Measurements from ENCODE around the gene RAB28.

The RAB28 gene

DNA sequence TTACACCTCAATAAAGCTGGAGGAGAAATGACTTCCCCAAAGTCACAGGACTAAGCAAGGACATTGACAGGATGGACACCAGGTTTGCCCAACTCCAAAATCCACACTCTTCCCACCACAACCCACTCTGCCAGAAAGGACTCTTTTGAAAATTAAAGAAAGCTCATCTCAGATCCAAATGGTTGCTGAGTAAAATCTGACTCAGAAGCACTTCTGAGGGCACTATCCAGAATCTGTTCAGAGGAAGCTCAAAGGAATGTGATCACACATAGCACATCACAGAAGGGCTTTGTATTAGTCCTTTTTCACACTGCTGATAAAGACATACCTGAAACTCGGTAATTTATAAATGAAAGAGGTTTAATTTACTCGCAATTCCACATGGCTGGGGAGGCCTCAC is 155.5 kb downstream of the RAB28 start:
- Histone ChIP-seq H3K4me1 (ENCODE audit: insufficient read depth, low read length) (peaks cover 12% of the 10 kb centered on the region), H3K4me3 (ENCODE audit: low read depth in 1 of 2, low read length in 2 of 2) (no peak overlapping the region), H3K27ac (ENCODE audit: low read depth, low read length) (no peak overlapping the region), H3K27me3 (ENCODE audit: control insufficient read depth in 1 of 2, insufficient read depth in 2 of 2, low read length in 2 of 2) (no peaks in the 10 kb centered on the region), H3K9ac (ENCODE audit: low read length) (no peak overlapping the region), H3K36me3 (ENCODE audit: insufficient read depth, low read length) (no peaks in the 10 kb centered on the region), H3K9me3 (ENCODE audit: low read length) (no peaks in the 10 kb centered on the region)

DNA sequence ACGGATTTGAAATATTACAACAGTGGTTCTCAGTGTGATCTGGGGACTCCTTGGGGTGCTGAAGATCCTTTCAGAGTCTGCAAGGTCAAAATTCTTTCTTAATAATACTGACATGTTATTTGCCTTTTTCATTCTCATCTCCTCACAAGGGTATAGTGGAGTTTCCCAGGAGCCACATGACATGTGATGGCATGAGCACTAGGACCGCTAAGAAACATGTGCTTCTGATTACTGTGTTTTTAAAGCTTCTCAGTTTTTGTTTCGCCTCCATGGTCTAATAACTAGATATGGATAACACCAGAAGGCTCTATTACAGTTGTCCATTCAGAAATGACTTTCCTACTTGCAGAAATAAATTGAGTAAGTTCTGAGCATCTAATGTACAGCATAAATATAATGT is 156.1 kb downstream of the RAB28 start:
- Histone ChIP-seq H3K27me3 (ENCODE audit: control insufficient read depth in 1 of 2, insufficient read depth in 2 of 2, low read length in 2 of 2) (no peaks in the 10 kb centered on the region), H3K9me3 (ENCODE audit: low read length) (no peaks in the 10 kb centered on the region), H3K9ac (ENCODE audit: low read length) (no peak overlapping the region), H3K27ac (ENCODE audit: low read depth, low read length) (no peak overlapping the region), H3K36me3 (ENCODE audit: insufficient read depth, low read length) (no peaks in the 10 kb centered on the region), H3K4me1 (ENCODE audit: insufficient read depth, low read length) (peaks cover 12% of the 10 kb centered on the region), H3K4me3 (ENCODE audit: low read depth in 1 of 2, low read length in 2 of 2) (no peak overlapping the region)

DNA sequence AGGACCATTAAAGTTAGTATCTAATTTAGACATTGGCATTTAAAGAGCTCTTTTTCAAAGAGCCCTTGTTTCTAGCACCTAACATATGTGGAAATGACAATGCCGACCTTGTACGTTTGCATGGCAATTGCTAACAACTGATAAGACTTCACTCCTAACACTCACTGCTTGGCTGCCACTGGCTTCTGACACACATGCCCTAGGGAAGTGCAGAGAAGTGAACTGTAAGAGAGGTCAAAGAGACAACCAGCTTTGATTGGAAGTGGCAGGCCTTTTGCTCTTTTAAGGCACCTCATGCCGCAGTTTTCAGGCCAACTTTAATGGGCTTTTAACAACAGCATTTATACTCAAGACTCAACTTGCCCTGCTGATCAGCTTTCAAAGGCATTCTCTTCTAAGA is 158.4 kb downstream of the RAB28 start:
- H3K27ac ChIP-seq (ENCODE audit: low read depth, low read length): no peak overlapping the region
- H3K9ac ChIP-seq (ENCODE audit: low read length): no peak overlapping the region
- H3K27me3 ChIP-seq (ENCODE audit: control insufficient read depth in 1 of 2, insufficient read depth in 2 of 2, low read length in 2 of 2): no peaks in the 10 kb centered on the region
- H3K9me3 ChIP-seq (ENCODE audit: low read length): no peaks in the 10 kb centered on the region
- no peak overlapping the region for H3K4me3 ChIP-seq (ENCODE audit: low read depth in 1 of 2, low read length in 2 of 2)
- H3K4me1 ChIP-seq (ENCODE audit: insufficient read depth, low read length): peaks cover 19% of the 10 kb centered on the region
- H3K36me3 ChIP-seq (ENCODE audit: insufficient read depth, low read length): no peaks in the 10 kb centered on the region

DNA sequence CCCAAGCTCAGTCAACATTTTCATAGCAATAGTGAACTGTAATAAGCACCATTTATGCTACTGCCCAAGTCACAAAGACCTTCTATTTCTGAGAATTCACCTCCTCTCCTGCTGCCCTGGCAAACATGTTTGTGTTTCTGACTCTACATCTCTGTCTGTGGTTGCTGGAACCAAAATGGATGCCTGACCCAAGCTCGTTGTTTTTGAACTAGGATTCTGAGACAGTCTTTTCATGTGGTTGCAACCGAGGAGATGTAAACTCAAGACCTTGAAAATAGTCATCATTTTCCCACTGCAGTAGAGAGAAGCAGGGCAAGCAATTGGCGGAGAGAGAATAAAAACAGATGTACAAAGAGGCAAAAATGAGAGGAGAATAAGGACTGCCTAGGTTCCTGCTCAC is 160.2 kb downstream of the RAB28 start:
- Histone ChIP-seq H3K4me1 (ENCODE audit: insufficient read depth, low read length) (peaks cover 7% of the 10 kb centered on the region), H3K27me3 (ENCODE audit: control insufficient read depth in 1 of 2, insufficient read depth in 2 of 2, low read length in 2 of 2) (no peaks in the 10 kb centered on the region), H3K9me3 (ENCODE audit: low read length) (no peaks in the 10 kb centered on the region), H3K36me3 (ENCODE audit: insufficient read depth, low read length) (no peaks in the 10 kb centered on the region), H3K9ac (ENCODE audit: low read length) (no peak overlapping the region), H3K4me3 (ENCODE audit: low read depth in 1 of 2, low read length in 2 of 2) (no peak overlapping the region), H3K27ac (ENCODE audit: low read depth, low read length) (no peak overlapping the region)

DNA sequence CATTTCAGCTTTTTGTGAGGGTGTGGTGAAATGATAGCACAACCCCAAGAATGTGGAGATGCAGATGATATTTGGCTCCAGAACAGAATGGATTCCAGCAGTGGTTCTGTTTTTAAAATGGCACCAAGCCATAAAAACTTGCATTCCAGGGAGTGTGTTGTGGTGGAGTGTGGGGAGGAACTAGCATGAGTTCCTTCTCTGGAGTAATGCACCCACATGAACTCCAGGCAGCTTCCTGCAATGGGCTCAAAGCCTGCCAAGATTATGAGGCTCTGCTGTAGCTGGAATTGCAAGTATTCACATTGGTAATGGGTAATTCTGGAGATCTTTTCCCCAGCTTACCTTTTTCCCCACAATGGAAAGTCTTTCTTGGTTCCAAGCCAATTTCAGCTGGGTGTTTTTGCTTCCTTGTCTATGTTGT is 161.4 kb downstream of the RAB28 start:
- Histone ChIP-seq H3K9me3 (ENCODE audit: low read length) (no peaks in the 10 kb centered on the region), H3K9ac (ENCODE audit: low read length) (no peak overlapping the region), H3K36me3 (ENCODE audit: insufficient read depth, low read length) (no peaks in the 10 kb centered on the region), H3K27me3 (ENCODE audit: control insufficient read depth in 1 of 2, insufficient read depth in 2 of 2, low read length in 2 of 2) (no peaks in the 10 kb centered on the region), H3K4me1 (ENCODE audit: insufficient read depth, low read length) (peaks cover 7% of the 10 kb centered on the region), H3K27ac (ENCODE audit: low read depth, low read length) (no peak overlapping the region), H3K4me3 (ENCODE audit: low read depth in 1 of 2, low read length in 2 of 2) (peak overlapping the region in 1 of 2 donors; percentile 1)

All from muscle layer of colon (tissue), 2 donors.